SK-N-SH (cell line): ENCODE results near the gene KRTAP4-3. TPM values are rescaled to one million over a fixed set of nuclear protein-coding genes. Genes with fewer than 3 reads are reported as not detected.
"Not testable (repeated sequence)": the region's sequence is repeated elsewhere in the genome, so short reads cannot be mapped to it uniquely, and the experiment has no call there.

Experiments
- CTCF ChIA-PET: fragments of 300-600, 350-600 bp; formaldehyde crosslinking; extraction: SDS; loops from one replicate; lab custom pipeline; 2021; lab: Yijun Ruan, JAX
- POLR2A ChIA-PET: fragments of 350-600 bp; sonication (Branson Sonifier 250); formaldehyde crosslinking; extraction: SDS; loops from one replicate; lab custom pipeline; 2020; ENCODE audit warnings: antibody characterized with exemption, inconsistent platforms; lab: Yijun Ruan, JAX
- DNase-seq: peaks from one replicate; pipeline ENCODE4 v3.0.0; 2012
- H2AFZ ChIP-seq: fragments of 200-600 bp; sonication (generic); 2 replicates; pipeline ENCODE4 v1.8.1; 2016; ENCODE audit warnings: antibody characterized with exemption, mild to moderate bottlenecking, low read depth
- H3F3A ChIP-seq: fragments of 200-600 bp; sonication (generic); replicated peaks from 2 replicates; pipeline ENCODE3; 2016; ENCODE audit warnings: antibody characterized with exemption, mild to moderate bottlenecking; ENCODE audit not compliant: insufficient read depth
- H3K27ac ChIP-seq, 2 experiments: fragments of 200-500 bp in 1 of 2; fragments of 200-600 bp in 1 of 2; sonication (Bioruptor generic) in 1 of 2; sonication (generic), shearing (Covaris generic) in 1 of 2; 2 replicates each; pipeline versions ENCODE4 v1.5.1 to v1.6.1; 2014 to 2016; ENCODE audit warnings: low read depth in 2 of 2, inconsistent platforms in 1 of 2, low read length in 1 of 2, mild to moderate bottlenecking in 1 of 2, mixed read lengths in 1 of 2
- H3K27me3 ChIP-seq: fragments of 200-600 bp; sonication (generic), shearing (Covaris generic); 2 replicates; pipeline ENCODE4 v1.6.1; 2016; ENCODE audit warnings: mixed run types; ENCODE audit not compliant: insufficient read depth
- H3K36me3 ChIP-seq, 2 experiments: fragments of 200-500 bp in 1 of 2; fragments of 200-600 bp in 1 of 2; sonication (Bioruptor generic) in 1 of 2; sonication (generic) in 1 of 2; replicated peaks in 1 of 2; 2 replicates each; pipeline versions ENCODE3 to v1.5.1; 2014 to 2016; ENCODE audit warnings: low read length in 1 of 2, mild to moderate bottlenecking in 1 of 2; ENCODE audit not compliant: insufficient read depth in 2 of 2, control insufficient read depth in 1 of 2
- H3K4me1 ChIP-seq, 2 experiments: fragments of 200-500 bp in 1 of 2; fragments of 200-600 bp in 1 of 2; sonication (Bioruptor generic) in 1 of 2; sonication (generic), shearing (Covaris generic) in 1 of 2; 2 replicates each; pipeline versions ENCODE4 v1.5.1 to v1.6.1; 2014 to 2016; ENCODE audit warnings: low read depth in 1 of 2, low read length in 1 of 2, mixed run types in 1 of 2; ENCODE audit not compliant: insufficient read depth in 2 of 2, control insufficient read depth in 1 of 2
- H3K4me2 ChIP-seq: fragments of 200-600 bp; sonication (generic), shearing (Covaris generic); 2 replicates; pipeline ENCODE4 v1.6.1; 2017; ENCODE audit warnings: mixed run types
- H3K4me3 ChIP-seq, 2 experiments: fragments of 200-500 bp in 1 of 2; fragments of 200-600 bp in 1 of 2; sonication (Bioruptor generic) in 1 of 2; sonication (generic), shearing (Covaris generic) in 1 of 2; 2 replicates each; pipeline versions ENCODE4 v1.5.1 to v1.8.1; 2014 to 2016; ENCODE audit warnings: low read depth in 2 of 2, inconsistent platforms in 1 of 2, low read length in 1 of 2, mild to moderate bottlenecking in 1 of 2, mixed read lengths in 1 of 2, moderate library complexity in 1 of 2
- H3K79me2 ChIP-seq: fragments of 200-600 bp; sonication (generic); 2 replicates; pipeline ENCODE4 v1.8.1; 2017; ENCODE audit warnings: mild to moderate bottlenecking; ENCODE audit not compliant: insufficient read depth
- H3K9ac ChIP-seq: fragments of 200-600 bp; sonication (generic); 2 replicates; pipeline ENCODE4 v1.6.1; 2017; ENCODE audit warnings: mixed run types
- H3K9me2 ChIP-seq: fragments of 200-600 bp; sonication (generic); 2 replicates; pipeline ENCODE4 v1.6.1; 2017; ENCODE audit warnings: mixed run types
- H3K9me3 ChIP-seq: fragments of 200-600 bp; sonication (generic); 2 replicates; pipeline ENCODE4 v1.6.1; 2017; ENCODE audit warnings: mixed run types, mild to moderate bottlenecking, moderate library complexity
- H4K20me1 ChIP-seq: fragments of 200-600 bp; sonication (generic); 2 replicates; pipeline ENCODE4 v1.6.1; 2017; ENCODE audit warnings: mild to moderate bottlenecking, mixed run types; ENCODE audit not compliant: insufficient read depth
- CTCF ChIP-seq: fragments of 200-600 bp; sonication (generic); IDR thresholded peaks from 2 replicates; pipeline ENCODE4 v1.6.1; 2017; ENCODE audit warnings: antibody characterized with exemption, mild to moderate bottlenecking, moderate library complexity
- ELF1 ChIP-seq: IDR thresholded peaks from 2 replicates; pipeline ENCODE4 v1.4.0; 2012
- FOXJ3 ChIP-seq: sonication (generic); formaldehyde crosslinking; IDR thresholded peaks from 2 replicates; pipeline ENCODE4 v1.5.1; 2020; ENCODE audit warnings: mild to moderate bottlenecking, missing genetic modification reagents
- FOXM1 ChIP-seq: IDR thresholded peaks from 2 replicates; pipeline ENCODE4 v1.4.0; 2012; ENCODE audit warnings: low read depth, mild to moderate bottlenecking
- MEF2A ChIP-seq: IDR thresholded peaks from 2 replicates; pipeline ENCODE4 v1.4.0; 2012; ENCODE audit warnings: low read depth, borderline replicate concordance
- MXI1 ChIP-seq: IDR thresholded peaks from 2 replicates; pipeline ENCODE4 v1.6.1; 2012; ENCODE audit warnings: mild to moderate bottlenecking, low read depth, low read length, improper control_type of control experiment
- NFIC ChIP-seq: IDR thresholded peaks from 2 replicates; pipeline ENCODE4 v1.4.0; 2012; ENCODE audit warnings: borderline replicate concordance
- NRF1 ChIP-seq: IDR thresholded peaks from 2 replicates; pipeline ENCODE4 v1.6.1; 2012; ENCODE audit warnings: low read depth, mild to moderate bottlenecking, low read length
- RAD21 ChIP-seq: IDR thresholded peaks from 2 replicates; pipeline ENCODE4 v1.6.1; 2012; ENCODE audit warnings: mild to moderate bottlenecking, low read length
- RCOR1 ChIP-seq: fragments of 150-350 bp; IDR thresholded peaks from 2 replicates; pipeline ENCODE4 v1.6.1; 2017; ENCODE audit warnings: antibody characterized with exemption, low read length
- RXRA ChIP-seq: IDR thresholded peaks from 2 replicates; pipeline ENCODE4 v1.4.0; 2012; ENCODE audit warnings: low read depth, mild to moderate bottlenecking, borderline replicate concordance
- SMC3 ChIP-seq: IDR thresholded peaks from 2 replicates; pipeline ENCODE4 v1.6.1; 2012; ENCODE audit warnings: low read depth, low read length, improper control_type of control experiment
- USF1 ChIP-seq: IDR thresholded peaks from 2 replicates; pipeline ENCODE4 v1.4.0; 2012; ENCODE audit warnings: low read depth, borderline replicate concordance
- USF2 ChIP-seq: fragments of 150-350 bp; IDR thresholded peaks from 2 replicates; pipeline ENCODE4 v1.6.1; 2017; ENCODE audit warnings: antibody characterized with exemption, low read length, low read depth, borderline replicate concordance
- YY1 ChIP-seq: IDR thresholded peaks from 2 replicates; pipeline ENCODE4 v1.4.0; 2012; ENCODE audit warnings: low read depth, mild to moderate bottlenecking
- WGBS: methylation state at CpG from one replicate; pipeline ENCODE4 v1.1.6; 2017; ENCODE audit warnings: low lambda C conversion rate; 5-methylcytosine and 5-hydroxymethylcytosine counted together
- polyA plus RNA-seq, 3 experiments: library from polyadenylated mRNA; depleted of rRNA; stranded (reverse); fragments of >200 nt; gene quantifications; 2 replicates each; pipeline ENCODE4 v1.2.3, GENCODE V29; 2012
- TF ChIP-seq, protein P1 (sequence below): IDR thresholded peaks from 2 replicates; pipeline ENCODE4 v1.4.0; 2012; ENCODE audit warnings: low read depth, borderline replicate concordance

Gene KRTAP4-3
- polyA plus RNA-seq, 1 of the 3 experiments (the other 2 are of a cell fraction) = not detected

DNA sequence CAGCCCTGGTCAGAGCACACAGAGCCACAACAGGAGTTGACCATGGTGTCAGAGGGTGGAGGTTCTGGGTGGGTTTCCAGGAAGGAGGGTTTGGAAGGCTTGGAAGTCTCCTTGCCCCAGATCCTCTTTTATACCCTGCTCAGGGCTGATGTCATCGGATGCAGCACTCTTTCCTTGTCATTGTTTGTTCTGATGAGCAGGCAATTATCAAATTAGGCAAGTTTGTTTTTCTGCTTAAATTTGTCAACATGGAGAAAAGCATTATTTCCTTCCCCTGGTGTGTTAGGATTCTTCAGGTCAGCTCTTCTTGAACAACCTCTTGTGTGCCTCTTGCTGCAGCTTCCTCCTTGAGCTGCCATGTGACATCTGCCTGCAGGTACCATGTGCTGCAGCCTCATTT is 7.4 kb downstream of the KRTAP4-3 start, which contains the start of gene KRTAP4-4:
TSS of gene KRTAP4-4 (minus strand) at position 101 of the 400 bp plus-strand sequence. CDS start at position 44, 57 bp downstream.
- Histone ChIP-seq H3K27me3 (peaks cover 4% of the 10 kb centered on the region; the same call in 1 of the 2 replicates), H3K4me1 (no peaks in the 10 kb centered on the region), H3K36me3 (no peaks in the 10 kb centered on the region), H3K9me2 (no peaks in the 10 kb centered on the region), H3K27ac (no peak within 1 kb of the TSS), H3K9me3 (no peaks in the 10 kb centered on the region), H2AFZ (no peak within 1 kb of the TSS), H3K79me2 (no peaks in the 10 kb centered on the region), H3K4me2 (no peak within 1 kb of the TSS), H3K4me3 (no peak within 1 kb of the TSS), H3K9ac (no peak within 1 kb of the TSS), H4K20me1 (no peaks in the 10 kb centered on the region), H3F3A (no peaks in the 10 kb centered on the region)
- TF ChIP-seq RCOR1 (no peak), SMC3 (no peak), NFIC (no peak), USF1 (no peak), ELF1 (no peak), MXI1 (no peak), FOXJ3 (no peak)
- ChIA-PET POLR2A (interaction anchor here (0.5 kb wide), 1 partner anchor 512 kb away, joined by 3 read pairs; no protein-coding TSS in a partner anchor), CTCF (no interaction called here)
- no peak for DNase-seq
- 31% methylated on average over 1 of the region's 1 CpG for WGBS

GRCh38 chr17:41160190-41160589 is 7.8 kb downstream of the KRTAP4-3 start:
- H3K27me3 ChIP-seq, POLR2A ChIA-PET: not testable (repeated sequence)

GRCh38 chr17:41153856-41154255 is 14.2 kb downstream of the KRTAP4-3 start:
- Histone ChIP-seq H3K9me2 (no peaks in the 10 kb centered on the region), H3F3A (no peaks in the 10 kb centered on the region), H3K9me3 (no peaks in the 10 kb centered on the region), H3K9ac (no peak overlapping the region), H3K4me2 (no peak overlapping the region), H3K79me2 (no peaks in the 10 kb centered on the region), H3K4me3 (no peak overlapping the region), H3K27me3 (peaks cover 4% of the 10 kb centered on the region; the same call in 1 of the 2 replicates), H2AFZ (no peak overlapping the region), H4K20me1 (no peaks in the 10 kb centered on the region), H3K4me1 (no peaks in the 10 kb centered on the region), H3K27ac (no peak overlapping the region), H3K36me3 (no peaks in the 10 kb centered on the region)
- ChIA-PET CTCF (no interaction called here), POLR2A (no interaction called here)
- 13% methylated on average over 2 of the region's 2 CpGs for WGBS
- no peak for DNase-seq
- TF ChIP-seq NFIC (no peak), RAD21 (no peak), YY1 (no peak), ELF1 (no peak), SMC3 (no peak), CTCF (no peak), FOXM1 (no peak), MEF2A (no peak), RXRA (no peak), NRF1 (no peak), USF2 (no peak), USF1 (no peak), RCOR1 (no peak)
- TF ChIP-seq, protein P1, sequence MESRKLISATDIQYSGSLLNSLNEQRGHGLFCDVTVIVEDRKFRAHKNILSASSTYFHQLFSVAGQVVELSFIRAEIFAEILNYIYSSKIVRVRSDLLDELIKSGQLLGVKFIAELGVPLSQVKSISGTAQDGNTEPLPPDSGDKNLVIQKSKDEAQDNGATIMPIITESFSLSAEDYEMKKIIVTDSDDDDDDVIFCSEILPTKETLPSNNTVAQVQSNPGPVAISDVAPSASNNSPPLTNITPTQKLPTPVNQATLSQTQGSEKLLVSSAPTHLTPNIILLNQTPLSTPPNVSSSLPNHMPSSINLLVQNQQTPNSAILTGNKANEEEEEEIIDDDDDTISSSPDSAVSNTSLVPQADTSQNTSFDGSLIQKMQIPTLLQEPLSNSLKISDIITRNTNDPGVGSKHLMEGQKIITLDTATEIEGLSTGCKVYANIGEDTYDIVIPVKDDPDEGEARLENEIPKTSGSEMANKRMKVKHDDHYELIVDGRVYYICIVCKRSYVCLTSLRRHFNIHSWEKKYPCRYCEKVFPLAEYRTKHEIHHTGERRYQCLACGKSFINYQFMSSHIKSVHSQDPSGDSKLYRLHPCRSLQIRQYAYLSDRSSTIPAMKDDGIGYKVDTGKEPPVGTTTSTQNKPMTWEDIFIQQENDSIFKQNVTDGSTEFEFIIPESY = no peak

More at GRCh38 chr17:41160190-41160589, 7.8 kb downstream of the KRTAP4-3 start:
- H2AFZ ChIP-seq, H3K4me1 ChIP-seq, H3K4me3 ChIP-seq, H4K20me1 ChIP-seq, DNase-seq, CTCF ChIA-PET, H3K36me3 ChIP-seq, H3K27ac ChIP-seq, H3K9me2 ChIP-seq, H3K9ac ChIP-seq, H3F3A ChIP-seq, H3K4me2 ChIP-seq, H3K9me3 ChIP-seq, H3K79me2 ChIP-seq: not testable (repeated sequence)
- WGBS = no CpG with 5 or more reads among the region's 3 CpGs
